ENCODE measurements around the gene MVB12B.

The MVB12B gene

GRCh38 chr9:126520453-126520852 lies 193.8 kb downstream of the MVB12B start:
- DNase-seq (ENCODE audit: low read depth in 1 of 2, low spot score in 1 of 2) = no peak
- TF ChIP-seq GABPA (IDR thresholded peaks at IDR 0.05; ENCODE audit: low read depth) (no peak), REST (IDR thresholded peaks at IDR 0.05; ENCODE audit: insufficient replicate concordance, low read depth) (no peak), SPI1 (IDR thresholded peaks at IDR 0.05; ENCODE audit: borderline replicate concordance, low read depth) (no peak), POLR2AphosphoS5 (IDR thresholded peaks at IDR 0.05; ENCODE audit: low read depth) (no peak)
- TF ChIP-seq, protein P1, sequence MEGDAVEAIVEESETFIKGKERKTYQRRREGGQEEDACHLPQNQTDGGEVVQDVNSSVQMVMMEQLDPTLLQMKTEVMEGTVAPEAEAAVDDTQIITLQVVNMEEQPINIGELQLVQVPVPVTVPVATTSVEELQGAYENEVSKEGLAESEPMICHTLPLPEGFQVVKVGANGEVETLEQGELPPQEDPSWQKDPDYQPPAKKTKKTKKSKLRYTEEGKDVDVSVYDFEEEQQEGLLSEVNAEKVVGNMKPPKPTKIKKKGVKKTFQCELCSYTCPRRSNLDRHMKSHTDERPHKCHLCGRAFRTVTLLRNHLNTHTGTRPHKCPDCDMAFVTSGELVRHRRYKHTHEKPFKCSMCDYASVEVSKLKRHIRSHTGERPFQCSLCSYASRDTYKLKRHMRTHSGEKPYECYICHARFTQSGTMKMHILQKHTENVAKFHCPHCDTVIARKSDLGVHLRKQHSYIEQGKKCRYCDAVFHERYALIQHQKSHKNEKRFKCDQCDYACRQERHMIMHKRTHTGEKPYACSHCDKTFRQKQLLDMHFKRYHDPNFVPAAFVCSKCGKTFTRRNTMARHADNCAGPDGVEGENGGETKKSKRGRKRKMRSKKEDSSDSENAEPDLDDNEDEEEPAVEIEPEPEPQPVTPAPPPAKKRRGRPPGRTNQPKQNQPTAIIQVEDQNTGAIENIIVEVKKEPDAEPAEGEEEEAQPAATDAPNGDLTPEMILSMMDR (IDR thresholded peaks at IDR 0.05; ENCODE audit: insufficient read depth, low read length) = no peak
- H3K4me3 ChIP-seq (replicated peaks; ENCODE audit: insufficient read depth, low read length) = no peak overlapping the region
- no peak overlapping the region for H3K27ac ChIP-seq (replicated peaks)
- H3K27me3 ChIP-seq (ENCODE audit: insufficient read depth, poor library complexity, severe bottlenecking) = peaks cover 28% of the 10 kb centered on the region

- TF ChIP-seq REST (IDR thresholded peaks at IDR 0.05; ENCODE audit: insufficient replicate concordance, low read depth) = no peak
- no peak for TF ChIP-seq POLR2AphosphoS5 (IDR thresholded peaks at IDR 0.05; ENCODE audit: low read depth)
- no peak for TF ChIP-seq GABPA (IDR thresholded peaks at IDR 0.05; ENCODE audit: low read depth)
- no peak for TF ChIP-seq SPI1 (IDR thresholded peaks at IDR 0.05; ENCODE audit: borderline replicate concordance, low read depth)
- TF ChIP-seq, protein P1 (IDR thresholded peaks at IDR 0.05; ENCODE audit: insufficient read depth, low read length) = no peak
- Histone ChIP-seq H3K27me3 (ENCODE audit: insufficient read depth, poor library complexity, severe bottlenecking) (peaks cover 24% of the 10 kb centered on the region), H3K4me3 (replicated peaks; ENCODE audit: insufficient read depth, low read length) (no peak overlapping the region), H3K27ac (replicated peaks) (no peak overlapping the region)
- no peak for DNase-seq (ENCODE audit: low read depth in 1 of 2, low spot score in 1 of 2)
Measured at GRCh38 chr9:126521089-126521488, 194.5 kb downstream of the MVB12B start.

DNA sequence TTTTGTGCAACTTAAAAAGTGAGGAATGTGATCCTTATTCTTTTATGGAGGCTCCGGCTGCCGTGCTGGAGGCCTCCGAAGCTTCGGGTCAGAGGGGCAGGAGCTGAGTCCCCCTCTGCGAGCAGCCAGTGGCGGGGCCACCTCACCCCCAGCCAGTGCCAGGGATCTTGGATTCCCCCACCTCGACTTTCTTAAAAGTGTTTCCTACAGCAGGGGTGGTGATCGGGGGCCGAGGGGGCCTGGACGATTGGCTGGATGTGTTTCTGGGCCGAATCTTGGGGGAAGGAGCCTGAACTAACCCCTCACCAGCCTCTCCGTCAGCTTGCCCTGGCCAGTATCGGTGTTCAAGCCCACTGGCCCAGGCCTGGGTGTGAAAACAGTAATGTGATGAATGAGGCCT lies 194.9 kb downstream of the MVB12B start:
- H3K4me3 ChIP-seq (replicated peaks; ENCODE audit: insufficient read depth, low read length) = no peak overlapping the region
- H3K27ac ChIP-seq (replicated peaks) = no peak overlapping the region
- TF ChIP-seq SPI1 (IDR thresholded peaks at IDR 0.05; ENCODE audit: borderline replicate concordance, low read depth) (no peak), GABPA (IDR thresholded peaks at IDR 0.05; ENCODE audit: low read depth) (no peak), POLR2AphosphoS5 (IDR thresholded peaks at IDR 0.05; ENCODE audit: low read depth) (no peak), REST (IDR thresholded peaks at IDR 0.05; ENCODE audit: insufficient replicate concordance, low read depth) (no peak)
- TF ChIP-seq, protein P1 (IDR thresholded peaks at IDR 0.05; ENCODE audit: insufficient read depth, low read length) = no peak
- peaks cover 22% of the 10 kb centered on the region for H3K27me3 ChIP-seq (ENCODE audit: insufficient read depth, poor library complexity, severe bottlenecking)
- DNase-seq (ENCODE audit: low read depth in 1 of 2, low spot score in 1 of 2) = no peak
